ENCODE results near the gene SMG6. TPM values are rescaled to one million over a fixed set of nuclear protein-coding genes. Genes with fewer than 3 reads are reported as not detected.
A peak's percentile ranks its signal among the peaks of the same experiment; 100 is the strongest.

SMG6 gene
- total RNA-seq, 1 donor = 42.7 TPM

DNA sequence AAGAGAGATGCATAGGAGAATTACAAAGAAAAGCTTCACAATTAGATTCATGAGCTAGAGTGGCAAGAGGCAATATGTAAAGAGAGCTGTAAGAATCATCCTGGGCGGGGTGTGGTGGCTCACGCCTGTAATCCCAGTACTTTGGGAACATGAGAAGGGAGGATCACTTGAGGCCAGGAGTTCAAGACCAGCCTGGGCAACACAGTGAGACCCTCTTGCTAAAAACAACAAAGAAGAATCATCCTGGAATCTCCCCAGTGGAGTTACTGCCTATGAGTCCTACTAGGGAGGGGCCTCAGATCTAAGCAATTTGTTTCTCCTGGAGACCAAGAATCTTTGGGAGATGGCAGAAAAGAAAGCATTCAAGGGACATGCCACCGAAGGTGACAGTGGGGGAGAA, 129.6 kb downstream of the SMG6 start:
- Histone ChIP-seq H4K20me1 (ENCODE audit: insufficient read depth, low read length) (no peaks in the 10 kb centered on the region), H2AFZ (ENCODE audit: low read length) (no peak overlapping the region), H3K4me3 (ENCODE audit: insufficient read depth, low read length) (peak overlapping the region; percentile 45), H3K9me3 (ENCODE audit: low read depth, low read length) (no peaks in the 10 kb centered on the region), H3K36me3 (ENCODE audit: insufficient read depth, low read length) (peaks cover 18% of the 10 kb centered on the region), H3K4me1 (ENCODE audit: insufficient read depth, low read length) (peaks cover 68% of the 10 kb centered on the region), H3K27ac (ENCODE audit: low read depth, low read length) (peak overlapping the region; percentile 99), H3K79me2 (ENCODE audit: insufficient read depth, low read length) (no peaks in the 10 kb centered on the region), H3K4me2 (ENCODE audit: insufficient read depth, low read length) (peak overlapping the region; percentile 61), H3K27me3 (ENCODE audit: insufficient read depth, low read length) (no peaks in the 10 kb centered on the region)
- TF ChIP-seq, protein P1, sequence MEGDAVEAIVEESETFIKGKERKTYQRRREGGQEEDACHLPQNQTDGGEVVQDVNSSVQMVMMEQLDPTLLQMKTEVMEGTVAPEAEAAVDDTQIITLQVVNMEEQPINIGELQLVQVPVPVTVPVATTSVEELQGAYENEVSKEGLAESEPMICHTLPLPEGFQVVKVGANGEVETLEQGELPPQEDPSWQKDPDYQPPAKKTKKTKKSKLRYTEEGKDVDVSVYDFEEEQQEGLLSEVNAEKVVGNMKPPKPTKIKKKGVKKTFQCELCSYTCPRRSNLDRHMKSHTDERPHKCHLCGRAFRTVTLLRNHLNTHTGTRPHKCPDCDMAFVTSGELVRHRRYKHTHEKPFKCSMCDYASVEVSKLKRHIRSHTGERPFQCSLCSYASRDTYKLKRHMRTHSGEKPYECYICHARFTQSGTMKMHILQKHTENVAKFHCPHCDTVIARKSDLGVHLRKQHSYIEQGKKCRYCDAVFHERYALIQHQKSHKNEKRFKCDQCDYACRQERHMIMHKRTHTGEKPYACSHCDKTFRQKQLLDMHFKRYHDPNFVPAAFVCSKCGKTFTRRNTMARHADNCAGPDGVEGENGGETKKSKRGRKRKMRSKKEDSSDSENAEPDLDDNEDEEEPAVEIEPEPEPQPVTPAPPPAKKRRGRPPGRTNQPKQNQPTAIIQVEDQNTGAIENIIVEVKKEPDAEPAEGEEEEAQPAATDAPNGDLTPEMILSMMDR (IDR thresholded peaks at IDR 0.05; ENCODE audit: extremely low read depth, low read depth, low read length) = no peak
- DNase-seq (ENCODE audit: insufficient read length, low spot score, missing footprints) = no peak

DNA sequence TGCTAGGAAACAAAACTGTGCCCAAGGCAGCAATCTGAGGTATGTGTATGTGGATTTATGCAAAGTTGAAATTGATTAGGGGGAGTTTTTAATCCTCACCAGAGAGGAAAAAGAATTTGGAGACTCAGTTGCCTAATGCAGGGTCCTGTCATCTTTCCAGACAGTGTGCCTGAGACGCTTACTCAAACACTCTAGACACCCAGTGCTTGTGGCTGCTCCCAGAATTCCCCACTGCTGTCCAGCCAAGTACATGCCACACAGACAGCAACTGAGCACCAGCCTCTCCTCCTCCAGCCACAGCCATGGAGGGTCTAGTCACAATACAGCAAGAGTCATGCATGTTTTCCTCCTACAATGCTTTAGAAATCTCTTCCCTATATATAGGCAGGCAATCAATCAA, 130.6 kb downstream of the SMG6 start:
- no peak for DNase-seq (ENCODE audit: insufficient read length, low spot score, missing footprints)
- H3K36me3 ChIP-seq (ENCODE audit: insufficient read depth, low read length) = peaks cover 18% of the 10 kb centered on the region
- no peak overlapping the region for H3K4me3 ChIP-seq (ENCODE audit: insufficient read depth, low read length)

DNA sequence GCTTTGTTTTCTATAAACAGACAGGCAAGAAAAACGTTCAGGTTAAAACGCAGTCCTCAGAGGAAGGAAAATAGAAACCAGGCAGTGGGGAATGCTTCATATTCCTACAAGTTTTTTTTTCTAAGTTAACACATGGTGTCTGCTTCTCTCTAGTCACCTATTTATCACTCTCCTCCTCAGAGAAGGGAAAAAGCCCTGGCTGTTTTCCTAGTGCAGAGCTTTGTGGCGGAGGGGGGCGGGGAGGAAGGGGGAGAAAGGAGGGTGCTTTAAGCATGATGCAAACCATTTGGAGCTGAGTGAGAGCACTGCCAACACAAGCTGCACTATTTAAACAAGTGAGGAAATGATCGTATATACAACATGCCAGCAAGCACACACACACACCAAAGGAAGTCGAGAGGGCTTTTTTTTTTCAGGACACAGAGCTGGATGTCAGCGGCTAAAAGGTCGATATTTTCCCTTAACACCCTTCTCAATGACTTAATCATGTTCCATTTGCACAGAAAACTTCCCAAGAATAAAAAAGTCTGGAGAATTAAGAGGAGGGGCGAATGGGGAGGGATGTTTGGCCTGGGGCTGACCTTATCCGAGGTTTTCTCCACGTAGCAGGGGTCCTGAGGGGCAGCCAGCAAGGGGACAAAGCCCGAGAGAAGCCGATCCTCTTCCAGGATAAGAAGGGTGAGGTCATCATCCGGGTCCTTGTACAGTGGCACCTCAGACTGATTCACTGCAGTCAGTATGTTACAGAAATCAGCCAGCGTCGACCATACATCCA, 131.3 kb downstream of the SMG6 start:
- TF ChIP-seq, protein P1 (IDR thresholded peaks at IDR 0.05; ENCODE audit: extremely low read depth, low read depth, low read length) = no peak
- peak; percentile 83 for DNase-seq (ENCODE audit: insufficient read length, low spot score, missing footprints)
- Histone ChIP-seq H3K9me3 (ENCODE audit: low read depth, low read length) (no peaks in the 10 kb centered on the region), H3K4me3 (ENCODE audit: insufficient read depth, low read length) (peak overlapping the region; percentile 55), H3K36me3 (ENCODE audit: insufficient read depth, low read length) (peaks cover 20% of the 10 kb centered on the region), H3K4me2 (ENCODE audit: insufficient read depth, low read length) (peak overlapping the region; percentile 81), H4K20me1 (ENCODE audit: insufficient read depth, low read length) (no peaks in the 10 kb centered on the region), H3K79me2 (ENCODE audit: insufficient read depth, low read length) (no peaks in the 10 kb centered on the region), H3K27ac (ENCODE audit: low read depth, low read length) (peak overlapping the region; percentile 99), H3K4me1 (ENCODE audit: insufficient read depth, low read length) (peaks cover 51% of the 10 kb centered on the region), H2AFZ (ENCODE audit: low read length) (peak overlapping the region; percentile 29), H3K27me3 (ENCODE audit: insufficient read depth, low read length) (no peaks in the 10 kb centered on the region)

More for the DNA sequence above, 130.6 kb downstream of the SMG6 start:
- TF ChIP-seq, protein P1 (IDR thresholded peaks at IDR 0.05; ENCODE audit: extremely low read depth, low read depth, low read length) = no peak
- Histone ChIP-seq H3K27ac (ENCODE audit: low read depth, low read length) (peak overlapping the region; percentile 99), H3K4me2 (ENCODE audit: insufficient read depth, low read length) (peak overlapping the region; percentile 81), H3K4me1 (ENCODE audit: insufficient read depth, low read length) (peaks cover 58% of the 10 kb centered on the region), H4K20me1 (ENCODE audit: insufficient read depth, low read length) (no peaks in the 10 kb centered on the region), H3K27me3 (ENCODE audit: insufficient read depth, low read length) (no peaks in the 10 kb centered on the region), H3K9me3 (ENCODE audit: low read depth, low read length) (no peaks in the 10 kb centered on the region), H2AFZ (ENCODE audit: low read length) (no peak overlapping the region), H3K79me2 (ENCODE audit: insufficient read depth, low read length) (no peaks in the 10 kb centered on the region)

DNA sequence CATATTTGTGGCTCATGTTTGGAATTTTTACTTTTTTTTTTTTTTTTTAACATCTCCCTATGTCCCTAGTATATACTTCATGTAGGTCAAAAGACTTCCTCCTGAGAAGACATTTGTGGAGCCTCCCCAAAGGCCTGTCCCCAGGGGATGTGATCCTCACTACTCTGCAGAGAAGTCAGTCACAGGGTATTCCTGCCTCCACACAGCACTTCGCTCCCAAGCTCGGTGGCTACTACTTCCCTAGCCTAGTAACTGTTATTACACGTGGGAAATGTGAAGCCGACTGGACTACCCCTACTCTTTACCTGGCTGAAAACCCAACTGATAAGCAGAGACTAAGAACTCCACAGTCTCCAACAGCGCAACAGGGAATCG, 131.9 kb downstream of the SMG6 start:
- TF ChIP-seq, protein P1 (IDR thresholded peaks at IDR 0.05; ENCODE audit: extremely low read depth, low read depth, low read length) = no peak
- Histone ChIP-seq H3K36me3 (ENCODE audit: insufficient read depth, low read length) (peaks cover 21% of the 10 kb centered on the region), H3K4me3 (ENCODE audit: insufficient read depth, low read length) (peak overlapping the region; percentile 55), H3K79me2 (ENCODE audit: insufficient read depth, low read length) (no peaks in the 10 kb centered on the region), H2AFZ (ENCODE audit: low read length) (peak overlapping the region; percentile 29), H3K4me1 (ENCODE audit: insufficient read depth, low read length) (peaks cover 47% of the 10 kb centered on the region), H3K27me3 (ENCODE audit: insufficient read depth, low read length) (no peaks in the 10 kb centered on the region), H4K20me1 (ENCODE audit: insufficient read depth, low read length) (no peaks in the 10 kb centered on the region), H3K4me2 (ENCODE audit: insufficient read depth, low read length) (peak overlapping the region; percentile 81), H3K9me3 (ENCODE audit: low read depth, low read length) (no peaks in the 10 kb centered on the region), H3K27ac (ENCODE audit: low read depth, low read length) (peak overlapping the region; percentile 99)
- DNase-seq (ENCODE audit: insufficient read length, low spot score, missing footprints) = no peak

Data from osteoblast (primary cell).